ENCODE measurements around the gene HOXB2.
"Not testable (repeated sequence)": the region's sequence is repeated elsewhere in the genome, so short reads cannot be mapped to it uniquely, and the experiment has no call there.

Gene HOXB2

DNA sequence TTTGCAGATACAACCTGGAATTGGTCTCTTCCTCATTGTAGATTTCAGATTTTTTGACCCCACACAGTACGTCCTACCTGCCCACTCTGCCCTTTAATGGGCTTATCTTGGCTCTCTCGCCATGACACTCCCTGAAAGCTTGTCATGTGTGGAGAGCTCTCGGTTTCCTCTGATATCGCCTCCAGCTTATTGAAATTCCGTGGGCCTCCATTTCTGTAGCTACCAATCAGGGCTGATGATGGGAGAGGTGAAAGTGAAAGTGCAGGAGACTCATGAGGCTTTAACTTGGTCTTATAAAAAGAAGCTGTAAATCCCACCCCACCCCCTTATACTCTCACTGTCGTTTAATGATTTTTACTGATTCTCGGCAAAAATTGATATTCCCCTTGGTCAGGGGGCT, 31.8 kb downstream of the HOXB2 start:
- Histone ChIP-seq H3K36me3 (replicated peaks; ENCODE audit: low read depth, low read length) (no peaks in the 10 kb centered on the region), H3K79me2 (ENCODE audit: low read length) (no peaks in the 10 kb centered on the region), H3K4me1 (ENCODE audit: low read length) (peaks cover 77% of the 10 kb centered on the region), H3K9ac (ENCODE audit: low read length) (peak overlapping the region; percentile 95), H2AFZ (ENCODE audit: low read depth, low read length) (peak overlapping the region; percentile 64; the same call in 1 of the 2 replicates), H3K9me3 (ENCODE audit: insufficient read depth, low read length) (no peaks in the 10 kb centered on the region), H3K4me3 (ENCODE audit: low read length) (peak overlapping the region; percentile 57), H3K27me3 (ENCODE audit: low read depth, low read length) (no peaks in the 10 kb centered on the region), H3K4me2 (ENCODE audit: low read length) (peak overlapping the region; percentile 85), H4K20me1 (ENCODE audit: insufficient read depth, low read length) (no peaks in the 10 kb centered on the region), H3K27ac (ENCODE audit: low read length) (peak overlapping the region; percentile 95)
- no peak for TF ChIP-seq EZH2phosphoT487 (IDR thresholded peaks at IDR 0.05; ENCODE audit: low read depth)
- TF ChIP-seq, protein P1, sequence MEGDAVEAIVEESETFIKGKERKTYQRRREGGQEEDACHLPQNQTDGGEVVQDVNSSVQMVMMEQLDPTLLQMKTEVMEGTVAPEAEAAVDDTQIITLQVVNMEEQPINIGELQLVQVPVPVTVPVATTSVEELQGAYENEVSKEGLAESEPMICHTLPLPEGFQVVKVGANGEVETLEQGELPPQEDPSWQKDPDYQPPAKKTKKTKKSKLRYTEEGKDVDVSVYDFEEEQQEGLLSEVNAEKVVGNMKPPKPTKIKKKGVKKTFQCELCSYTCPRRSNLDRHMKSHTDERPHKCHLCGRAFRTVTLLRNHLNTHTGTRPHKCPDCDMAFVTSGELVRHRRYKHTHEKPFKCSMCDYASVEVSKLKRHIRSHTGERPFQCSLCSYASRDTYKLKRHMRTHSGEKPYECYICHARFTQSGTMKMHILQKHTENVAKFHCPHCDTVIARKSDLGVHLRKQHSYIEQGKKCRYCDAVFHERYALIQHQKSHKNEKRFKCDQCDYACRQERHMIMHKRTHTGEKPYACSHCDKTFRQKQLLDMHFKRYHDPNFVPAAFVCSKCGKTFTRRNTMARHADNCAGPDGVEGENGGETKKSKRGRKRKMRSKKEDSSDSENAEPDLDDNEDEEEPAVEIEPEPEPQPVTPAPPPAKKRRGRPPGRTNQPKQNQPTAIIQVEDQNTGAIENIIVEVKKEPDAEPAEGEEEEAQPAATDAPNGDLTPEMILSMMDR (IDR thresholded peaks at IDR 0.05; ENCODE audit: low read depth, low read length), result no peak

GRCh38 chr17:48510761-48511604, 33.9 kb downstream of the HOXB2 start:
- Histone ChIP-seq H4K20me1 (ENCODE audit: insufficient read depth, low read length) (no peaks in the 10 kb centered on the region), H3K79me2 (ENCODE audit: low read length) (no peaks in the 10 kb centered on the region), H3K36me3 (replicated peaks; ENCODE audit: low read depth, low read length) (no peaks in the 10 kb centered on the region), H3K27me3 (ENCODE audit: low read depth, low read length) (no peaks in the 10 kb centered on the region), H3K9me3 (ENCODE audit: insufficient read depth, low read length) (no peaks in the 10 kb centered on the region), H2AFZ (ENCODE audit: low read depth, low read length) (no peak overlapping the region), H3K4me3 (ENCODE audit: low read length) (peak overlapping the region; percentile 31), H3K9ac (ENCODE audit: low read length) (peak overlapping the region; percentile 68), H3K27ac (ENCODE audit: low read length) (peak overlapping the region; percentile 95), H3K4me1 (ENCODE audit: low read length) (peaks cover 76% of the 10 kb centered on the region), H3K4me2 (ENCODE audit: low read length) (peak overlapping the region; percentile 67)
- TF ChIP-seq, protein P1 (IDR thresholded peaks at IDR 0.05; ENCODE audit: low read depth, low read length), result no peak
- no peak for TF ChIP-seq EZH2phosphoT487 (IDR thresholded peaks at IDR 0.05; ENCODE audit: low read depth)

GRCh38 chr17:48510381-48510760, 34.5 kb downstream of the HOXB2 start:
- Histone ChIP-seq H3K9me3 (ENCODE audit: insufficient read depth, low read length) (no peaks in the 10 kb centered on the region), H3K36me3 (replicated peaks; ENCODE audit: low read depth, low read length) (no peaks in the 10 kb centered on the region), H3K9ac (ENCODE audit: low read length) (peak overlapping the region; percentile 57), H3K79me2 (ENCODE audit: low read length) (no peaks in the 10 kb centered on the region), H2AFZ (ENCODE audit: low read depth, low read length) (no peak overlapping the region), H3K4me2 (ENCODE audit: low read length) (peak overlapping the region; percentile 67), H3K4me1 (ENCODE audit: low read length) (peaks cover 76% of the 10 kb centered on the region), H3K4me3 (ENCODE audit: low read length) (no peak overlapping the region), H4K20me1 (ENCODE audit: insufficient read depth, low read length) (no peaks in the 10 kb centered on the region), H3K27ac (ENCODE audit: low read length) (peak overlapping the region; percentile 95), H3K27me3 (ENCODE audit: low read depth, low read length) (no peaks in the 10 kb centered on the region)
- TF ChIP-seq, protein P1 (IDR thresholded peaks at IDR 0.05; ENCODE audit: low read depth, low read length), result no peak
- no peak for TF ChIP-seq EZH2phosphoT487 (IDR thresholded peaks at IDR 0.05; ENCODE audit: low read depth)

DNA sequence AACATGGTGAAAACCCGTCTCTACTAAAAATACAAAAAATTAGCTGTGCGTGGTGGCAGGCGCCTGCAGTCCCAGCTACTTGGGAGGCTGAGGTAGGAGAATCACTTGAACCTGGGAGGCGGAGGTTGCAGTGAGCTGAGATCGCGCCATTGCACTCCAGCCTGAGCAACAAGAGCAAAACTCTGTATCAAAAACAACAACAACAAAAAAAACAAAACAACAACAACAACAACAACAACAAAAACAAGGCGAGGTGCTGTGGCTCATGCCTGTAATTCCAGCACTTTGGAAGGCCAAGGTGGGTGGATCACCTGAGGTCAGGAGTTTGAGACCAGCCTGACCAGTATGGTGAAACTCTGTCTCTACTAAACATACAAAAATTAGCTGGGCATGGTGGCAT, 35.2 kb downstream of the HOXB2 start:
- H3K79me2 ChIP-seq (ENCODE audit: low read length); H3K4me3 ChIP-seq (ENCODE audit: low read length): not testable (repeated sequence)

More for the DNA sequence above, 35.2 kb downstream of the HOXB2 start:
- not testable (repeated sequence) for H3K27me3 ChIP-seq (ENCODE audit: low read depth, low read length); H3K36me3 ChIP-seq (replicated peaks; ENCODE audit: low read depth, low read length); H4K20me1 ChIP-seq (ENCODE audit: insufficient read depth, low read length); H3K4me2 ChIP-seq (ENCODE audit: low read length); H3K9me3 ChIP-seq (ENCODE audit: insufficient read depth, low read length); H2AFZ ChIP-seq (ENCODE audit: low read depth, low read length); H3K27ac ChIP-seq (ENCODE audit: low read length); H3K9ac ChIP-seq (ENCODE audit: low read length)
- peaks cover 74% of the 10 kb centered on the region for H3K4me1 ChIP-seq (ENCODE audit: low read length)

All from OCI-LY3 (cell line).